K562 (cell line): ENCODE data around the gene AQP11.

ENCODE experiments used
- CUX1 ChIP-seq: fragments of 200-800 bp; sonication (Bioruptor generic); IDR thresholded peaks from 2 replicates; pipeline ENCODE4 v1.6.1; 2016; ENCODE audit warnings: missing genetic modification characterization, missing compliant biosample characterization
- GATA2 ChIP-seq: sonication (generic); formaldehyde crosslinking; IDR thresholded peaks from 2 replicates; pipeline ENCODE4 v1.4.0; 2020; ENCODE audit warnings: mild to moderate bottlenecking, missing genetic modification reagents
- HMG20B ChIP-seq: fragments of 250-450 bp; sonication (Bioruptor Pico); IDR thresholded peaks from 2 replicates; pipeline ENCODE4 v1.5.0; 2021; ENCODE audit warnings: mild to moderate bottlenecking
- JUND ChIP-seq, 2 experiments: IDR thresholded peaks; 2 replicates in 1 of 2; 3 replicates in 1 of 2; pipeline ENCODE4 v1.6.1; 2011; ENCODE audit warnings: borderline replicate concordance in 2 of 2, low read depth in 2 of 2, low read length in 2 of 2, improper control_type of control experiment in 1 of 2, missing biosample characterization in 1 of 2, missing genetic modification characterization in 1 of 2, missing genetic modification reagents in 1 of 2
- KAT7 ChIP-seq: sonication (generic); formaldehyde crosslinking; IDR thresholded peaks from 2 replicates; pipeline ENCODE4 v1.8.0; 2022; ENCODE audit warnings: missing genetic modification reagents, mild to moderate bottlenecking, borderline replicate concordance
- KDM1A ChIP-seq, 2 experiments: fragments of 450-650 bp; IDR thresholded peaks; 2 replicates each; pipeline ENCODE4 v1.6.1; 2016; ENCODE audit warnings: mild to moderate bottlenecking in 2 of 2
- PCBP2 ChIP-seq: fragments of 200-400 bp; formaldehyde crosslinking; IDR thresholded peaks from 2 replicates; pipeline ENCODE4 v1.6.1; 2018; ENCODE audit warnings: low read length, low read depth, mild to moderate bottlenecking, moderate library complexity; ENCODE audit not compliant: poor library complexity, severe bottlenecking
- POLR2A ChIP-seq: fragments of 450-650 bp; conservative IDR thresholded peaks from 2 replicates; pipeline ENCODE4 v1.6.1; 2016
- POLR2G ChIP-seq: fragments of 200-400 bp; formaldehyde crosslinking; IDR thresholded peaks from 2 replicates; pipeline ENCODE4 v1.6.1; 2017; ENCODE audit warnings: low read depth, mild to moderate bottlenecking, antibody characterized with exemption, low read length, moderate library complexity
- YY1 ChIP-seq, 3 experiments: IDR thresholded peaks; 2 replicates each; pipeline ENCODE4 v1.6.1; 2011; ENCODE audit warnings: low read length in 2 of 3, mild to moderate bottlenecking in 2 of 3, moderate library complexity in 2 of 3, borderline replicate concordance in 1 of 3, control low read depth in 1 of 3, low read depth in 1 of 3; ENCODE audit not compliant: insufficient read depth in 3 of 3, insufficient replicate concordance in 2 of 3, control insufficient read depth in 1 of 3, insufficient read length in 1 of 3; ENCODE audit errors: extremely low read depth in 1 of 3
- ZNF277 ChIP-seq: fragments of 250-450 bp; sonication (Bioruptor Pico); IDR thresholded peaks from 2 replicates; pipeline ENCODE4 v1.8.0; 2022; ENCODE audit warnings: inconsistent platforms, mild to moderate bottlenecking, moderate library complexity, borderline replicate concordance
- ZNF79 ChIP-seq: fragments of 250-450 bp; sonication (Bioruptor Pico); IDR thresholded peaks from 2 replicates; pipeline ENCODE4 v1.4.0; 2020; ENCODE audit warnings: low read depth, mild to moderate bottlenecking, moderate library complexity
- TF ChIP-seq, protein P1 (sequence below), 3 experiments: IDR thresholded peaks in 2 of 3; conservative IDR thresholded peaks in 1 of 3; 2 replicates each; pipeline ENCODE4 v1.5.1; 2011 to 2012; ENCODE audit warnings: low read length in 3 of 3, mild to moderate bottlenecking in 3 of 3, control low read depth in 2 of 3, improper control_type of control experiment in 1 of 3, inconsistent platforms in 1 of 3, low read depth in 1 of 3, mixed read lengths in 1 of 3, moderate library complexity in 1 of 3; ENCODE audit not compliant: insufficient read depth in 2 of 3
- TF ChIP-seq, protein P2 (sequence below): fragments of 250-450 bp; sonication (Bioruptor Pico); IDR thresholded peaks from 2 replicates; pipeline ENCODE4 v1.5.0; 2020; ENCODE audit warnings: mild to moderate bottlenecking, borderline replicate concordance

DNA sequence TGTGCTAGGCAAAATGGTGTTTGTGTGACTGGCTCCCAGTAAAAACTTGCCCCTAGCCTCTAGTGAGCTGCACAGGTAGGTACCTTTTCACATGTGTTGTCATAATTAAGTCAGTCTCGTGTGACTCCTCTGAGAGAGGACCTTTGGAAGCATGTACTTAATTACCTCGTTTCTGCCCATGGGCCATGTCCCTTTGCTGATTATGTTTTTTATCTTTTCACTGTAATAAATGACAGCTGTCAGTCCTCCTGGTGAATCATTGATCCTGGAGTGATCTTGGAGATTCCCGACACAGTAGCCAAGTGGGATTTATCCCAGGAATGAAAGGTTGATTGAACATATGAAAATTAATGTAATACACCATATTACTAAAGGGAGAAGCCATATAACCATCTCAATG is 60.4 kb downstream of the AQP11 start:
- TF ChIP-seq JUND (IDR thresholded peaks at IDR 0.05; ENCODE audit: borderline replicate concordance, low read depth, low read length) (no peak), JUND (tag; IDR thresholded peaks at IDR 0.05; ENCODE audit: borderline replicate concordance, low read depth, low read length) (no peak), CUX1 (CRISPR knock-in tag) (no peak), POLR2A (no peak), ZNF277 (CRISPR knock-in tag) (no peak), ZNF79 (CRISPR knock-in tag) (no peak), PCBP2 (no peak), KDM1A (IDR thresholded peaks at IDR 0.05) (no peak), YY1 (IDR thresholded peaks at IDR 0.05; ENCODE audit: borderline replicate concordance in 1 of 3, control insufficient read depth in 1 of 3, extremely low read depth in 1 of 3, insufficient read depth in 3 of 3, insufficient read length in 1 of 3, insufficient replicate concordance in 2 of 3, low read depth in 1 of 3, low read length in 2 of 3) (no peak), HMG20B (CRISPR knock-in tag) (no peak), KAT7 (CRISPR knock-in tag) (no peak), POLR2G (no peak), GATA2 (CRISPR knock-in tag) (no peak)
- TF ChIP-seq, protein P1, sequence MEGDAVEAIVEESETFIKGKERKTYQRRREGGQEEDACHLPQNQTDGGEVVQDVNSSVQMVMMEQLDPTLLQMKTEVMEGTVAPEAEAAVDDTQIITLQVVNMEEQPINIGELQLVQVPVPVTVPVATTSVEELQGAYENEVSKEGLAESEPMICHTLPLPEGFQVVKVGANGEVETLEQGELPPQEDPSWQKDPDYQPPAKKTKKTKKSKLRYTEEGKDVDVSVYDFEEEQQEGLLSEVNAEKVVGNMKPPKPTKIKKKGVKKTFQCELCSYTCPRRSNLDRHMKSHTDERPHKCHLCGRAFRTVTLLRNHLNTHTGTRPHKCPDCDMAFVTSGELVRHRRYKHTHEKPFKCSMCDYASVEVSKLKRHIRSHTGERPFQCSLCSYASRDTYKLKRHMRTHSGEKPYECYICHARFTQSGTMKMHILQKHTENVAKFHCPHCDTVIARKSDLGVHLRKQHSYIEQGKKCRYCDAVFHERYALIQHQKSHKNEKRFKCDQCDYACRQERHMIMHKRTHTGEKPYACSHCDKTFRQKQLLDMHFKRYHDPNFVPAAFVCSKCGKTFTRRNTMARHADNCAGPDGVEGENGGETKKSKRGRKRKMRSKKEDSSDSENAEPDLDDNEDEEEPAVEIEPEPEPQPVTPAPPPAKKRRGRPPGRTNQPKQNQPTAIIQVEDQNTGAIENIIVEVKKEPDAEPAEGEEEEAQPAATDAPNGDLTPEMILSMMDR (IDR thresholded peaks at IDR 0.05 in 2 of 3, conservative IDR thresholded peaks at IDR 0.05 in 1 of 3; ENCODE audit: insufficient read depth in 2 of 3, low read depth in 1 of 3, low read length in 3 of 3): no peak
- TF ChIP-seq, protein P2, sequence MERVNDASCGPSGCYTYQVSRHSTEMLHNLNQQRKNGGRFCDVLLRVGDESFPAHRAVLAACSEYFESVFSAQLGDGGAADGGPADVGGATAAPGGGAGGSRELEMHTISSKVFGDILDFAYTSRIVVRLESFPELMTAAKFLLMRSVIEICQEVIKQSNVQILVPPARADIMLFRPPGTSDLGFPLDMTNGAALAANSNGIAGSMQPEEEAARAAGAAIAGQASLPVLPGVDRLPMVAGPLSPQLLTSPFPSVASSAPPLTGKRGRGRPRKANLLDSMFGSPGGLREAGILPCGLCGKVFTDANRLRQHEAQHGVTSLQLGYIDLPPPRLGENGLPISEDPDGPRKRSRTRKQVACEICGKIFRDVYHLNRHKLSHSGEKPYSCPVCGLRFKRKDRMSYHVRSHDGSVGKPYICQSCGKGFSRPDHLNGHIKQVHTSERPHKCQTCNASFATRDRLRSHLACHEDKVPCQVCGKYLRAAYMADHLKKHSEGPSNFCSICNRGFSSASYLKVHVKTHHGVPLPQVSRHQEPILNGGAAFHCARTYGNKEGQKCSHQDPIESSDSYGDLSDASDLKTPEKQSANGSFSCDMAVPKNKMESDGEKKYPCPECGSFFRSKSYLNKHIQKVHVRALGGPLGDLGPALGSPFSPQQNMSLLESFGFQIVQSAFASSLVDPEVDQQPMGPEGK (CRISPR knock-in tag): no peak
